PC-9 (cell line): ENCODE measurements around the gene CDC5L.

Experiments
- EZH2 ChIP-seq: fragments of 200-600 bp; sonication (generic); IDR thresholded peaks from 2 replicates; pipeline ENCODE4 v1.8.0; 2017; ENCODE audit warnings: antibody characterized with exemption, low read depth
- TF ChIP-seq, protein P1 (sequence below): fragments of 200-600 bp; sonication (generic); conservative IDR thresholded peaks from 2 replicates; pipeline ENCODE4 v1.6.1; 2017; ENCODE audit warnings: mixed run types, antibody characterized with exemption, mild to moderate bottlenecking, moderate library complexity

GRCh38 chr6:44366781-44367180, 20.7 kb upstream of the CDC5L start:
- TF ChIP-seq, protein P1, sequence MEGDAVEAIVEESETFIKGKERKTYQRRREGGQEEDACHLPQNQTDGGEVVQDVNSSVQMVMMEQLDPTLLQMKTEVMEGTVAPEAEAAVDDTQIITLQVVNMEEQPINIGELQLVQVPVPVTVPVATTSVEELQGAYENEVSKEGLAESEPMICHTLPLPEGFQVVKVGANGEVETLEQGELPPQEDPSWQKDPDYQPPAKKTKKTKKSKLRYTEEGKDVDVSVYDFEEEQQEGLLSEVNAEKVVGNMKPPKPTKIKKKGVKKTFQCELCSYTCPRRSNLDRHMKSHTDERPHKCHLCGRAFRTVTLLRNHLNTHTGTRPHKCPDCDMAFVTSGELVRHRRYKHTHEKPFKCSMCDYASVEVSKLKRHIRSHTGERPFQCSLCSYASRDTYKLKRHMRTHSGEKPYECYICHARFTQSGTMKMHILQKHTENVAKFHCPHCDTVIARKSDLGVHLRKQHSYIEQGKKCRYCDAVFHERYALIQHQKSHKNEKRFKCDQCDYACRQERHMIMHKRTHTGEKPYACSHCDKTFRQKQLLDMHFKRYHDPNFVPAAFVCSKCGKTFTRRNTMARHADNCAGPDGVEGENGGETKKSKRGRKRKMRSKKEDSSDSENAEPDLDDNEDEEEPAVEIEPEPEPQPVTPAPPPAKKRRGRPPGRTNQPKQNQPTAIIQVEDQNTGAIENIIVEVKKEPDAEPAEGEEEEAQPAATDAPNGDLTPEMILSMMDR = no peak
- no peak for TF ChIP-seq EZH2
